NT2/D1 (cell line): Measurements from ENCODE around the gene LRRC3.

Experiments used
- DNase-seq: peaks from one replicate; pipeline ENCODE4 v3.0.0-alpha.2; 2011; ENCODE audit warnings: low read depth, low spot score
- H3K27me3 ChIP-seq: 2 replicates; pipeline ENCODE4 v1.6.0; 2011; ENCODE audit warnings: mild to moderate bottlenecking; ENCODE audit not compliant: insufficient read length, insufficient read depth
- H3K36me3 ChIP-seq: 2 replicates; pipeline ENCODE4 v1.6.1; 2011; ENCODE audit warnings: mild to moderate bottlenecking, low read length, mixed read lengths; ENCODE audit not compliant: insufficient read depth, insufficient read length
- H3K4me1 ChIP-seq: 2 replicates; pipeline ENCODE4 v1.5.1; 2011; ENCODE audit not compliant: insufficient read depth, insufficient read length
- H3K4me3 ChIP-seq: 2 replicates; pipeline ENCODE4 v1.5.1; 2011; ENCODE audit warnings: low read depth; ENCODE audit not compliant: insufficient read length
- H3K9ac ChIP-seq: 2 replicates; pipeline ENCODE4 v1.6.0; 2011; ENCODE audit warnings: low read depth; ENCODE audit not compliant: insufficient read length
- H3K9me3 ChIP-seq: 2 replicates; pipeline ENCODE4 v1.5.1; 2011; ENCODE audit warnings: mild to moderate bottlenecking, low read length; ENCODE audit not compliant: insufficient read depth
- SUZ12 ChIP-seq: IDR thresholded peaks from 2 replicates; pipeline ENCODE4 v1.6.1; 2011; ENCODE audit not compliant: insufficient read length, insufficient read depth; ENCODE audit errors: extremely low read depth
- YY1 ChIP-seq: IDR thresholded peaks from 2 replicates; pipeline ENCODE4 v1.6.1; 2011; ENCODE audit not compliant: insufficient read length, insufficient read depth
- ZNF274 ChIP-seq: IDR thresholded peaks from 2 replicates; pipeline ENCODE4 v1.6.1; 2011; ENCODE audit warnings: mild to moderate bottlenecking, low read depth, low read length

LRRC3 gene

GRCh38 chr21:44454747-44455523 is at the start of gene LRRC3:
Gene LRRC3, plus strand, starts transcription at chr21:44455510. Its CDS starts 1,135 bp downstream, at chr21:44456645.
- TF ChIP-seq SUZ12 (no peak), ZNF274 (no peak), YY1 (no peak)
- H3K4me3 ChIP-seq = peak within 1 kb of the TSS; percentile 57
- peaks cover 11% of the 10 kb centered on the region for H3K4me1 ChIP-seq
- H3K9me3 ChIP-seq = no peaks in the 10 kb centered on the region; the same call in 1 of the 2 replicates
- peak; percentile 97 for DNase-seq
- H3K27me3 ChIP-seq = peaks cover 33% of the 10 kb centered on the region
- peaks cover 17% of the 10 kb centered on the region for H3K36me3 ChIP-seq
- H3K9ac ChIP-seq = peak within 1 kb of the TSS; percentile 70

GRCh38 chr21:44405948-44406872 is 49.1 kb upstream of the LRRC3 start:
- Histone ChIP-seq H3K36me3 (no peaks in the 10 kb centered on the region), H3K27me3 (no peaks in the 10 kb centered on the region), H3K9me3 (peaks cover 10% of the 10 kb centered on the region), H3K9ac (no peak overlapping the region), H3K4me1 (peaks cover 2% of the 10 kb centered on the region), H3K4me3 (no peak overlapping the region)
- DNase-seq = no peak
- no peak for TF ChIP-seq SUZ12
- TF ChIP-seq ZNF274 = no peak

- peaks cover 2% of the 10 kb centered on the region for H3K4me1 ChIP-seq
- no peak overlapping the region for H3K9ac ChIP-seq
- H3K27me3 ChIP-seq = no peaks in the 10 kb centered on the region
- TF ChIP-seq YY1 (no peak), ZNF274 (no peak), SUZ12 (no peak)
- no peaks in the 10 kb centered on the region for H3K36me3 ChIP-seq
- no peak overlapping the region for H3K4me3 ChIP-seq
- DNase-seq = no peak
- peaks cover 10% of the 10 kb centered on the region for H3K9me3 ChIP-seq
These were observed 48.4 kb upstream of the LRRC3 start for GRCh38 chr21:44406953-44407352.

- Histone ChIP-seq H3K4me1 (peaks cover 2% of the 10 kb centered on the region), H3K9ac (no peak overlapping the region), H3K9me3 (peaks cover 10% of the 10 kb centered on the region), H3K4me3 (no peak overlapping the region), H3K27me3 (no peaks in the 10 kb centered on the region), H3K36me3 (no peaks in the 10 kb centered on the region)
- DNase-seq = no peak
- TF ChIP-seq ZNF274 = no peak
- TF ChIP-seq SUZ12 = no peak
- TF ChIP-seq YY1 = no peak
These were observed 47.8 kb upstream of the LRRC3 start for GRCh38 chr21:44407493-44407892.

- no peak for TF ChIP-seq YY1
- no peak for TF ChIP-seq ZNF274
- TF ChIP-seq SUZ12 = no peak
- Histone ChIP-seq H3K4me1 (peaks cover 2% of the 10 kb centered on the region), H3K36me3 (no peaks in the 10 kb centered on the region), H3K27me3 (no peaks in the 10 kb centered on the region), H3K9me3 (peaks cover 9% of the 10 kb centered on the region), H3K4me3 (no peak overlapping the region), H3K9ac (no peak overlapping the region)
- DNase-seq = no peak
These were observed 47.1 kb upstream of the LRRC3 start for GRCh38 chr21:44408226-44408625.

- TF ChIP-seq ZNF274 (no peak), SUZ12 (no peak), YY1 (no peak)
- Histone ChIP-seq H3K4me1 (peaks cover 9% of the 10 kb centered on the region), H3K36me3 (no peaks in the 10 kb centered on the region), H3K4me3 (no peak overlapping the region), H3K27me3 (peaks cover 6% of the 10 kb centered on the region), H3K9me3 (peaks cover 6% of the 10 kb centered on the region; the same call in 1 of the 2 replicates), H3K9ac (peak overlapping the region; percentile 5)
- no peak for DNase-seq
These were observed 41.6 kb upstream of the LRRC3 start for GRCh38 chr21:44413566-44414290.
